NCI-H187 treated with DMSO at 0.1 percent for 48 hours (cell line): ENCODE data around the gene MRPL36.

Experiments
- DNase-seq: peaks from one replicate; lab custom pipeline; 2025; lab: John Stamatoyannopoulos, UW

Gene MRPL36

GRCh38 chr5:1764606-1764960 lies 35.1 kb downstream of the MRPL36 start:
- no peak for DNase-seq

GRCh38 chr5:1763960-1764605 lies 35.6 kb downstream of the MRPL36 start:
- no peak for DNase-seq

- DNase-seq = no peak
These were observed 36.1 kb downstream of the MRPL36 start for GRCh38 chr5:1763548-1763911.

- no peak for DNase-seq
These were observed 36.6 kb downstream of the MRPL36 start for GRCh38 chr5:1762883-1763547.

GRCh38 chr5:1762121-1762882 lies 37.3 kb downstream of the MRPL36 start:
- no peak for DNase-seq

- DNase-seq = no peak
These were observed 38.2 kb downstream of the MRPL36 start for GRCh38 chr5:1761453-1761755.

GRCh38 chr5:1760656-1761452 lies 38.8 kb downstream of the MRPL36 start:
- DNase-seq = no peak

- no peak for DNase-seq
These were observed 39.4 kb downstream of the MRPL36 start for GRCh38 chr5:1760231-1760630.

- no peak for DNase-seq
These were observed 40.2 kb downstream of the MRPL36 start for GRCh38 chr5:1759378-1759970.

GRCh38 chr5:1758574-1758973 lies 41.1 kb downstream of the MRPL36 start:
- DNase-seq = no peak

GRCh38 chr5:1757511-1757910 lies 42.1 kb downstream of the MRPL36 start:
- no peak for DNase-seq

GRCh38 chr5:1756481-1756880 lies 43.2 kb downstream of the MRPL36 start:
- DNase-seq = no peak

- DNase-seq = no peak
These were observed 44.2 kb downstream of the MRPL36 start for GRCh38 chr5:1755321-1755949.

GRCh38 chr5:1754531-1755220 lies 45.0 kb downstream of the MRPL36 start:
- no peak for DNase-seq

- DNase-seq = no peak
These were observed 46.1 kb downstream of the MRPL36 start for GRCh38 chr5:1753490-1753889.

GRCh38 chr5:1752881-1753280 lies 46.8 kb downstream of the MRPL36 start:
- no peak for DNase-seq

GRCh38 chr5:1751864-1752822 lies 47.5 kb downstream of the MRPL36 start:
- no peak for DNase-seq

GRCh38 chr5:1751026-1751863 lies 48.4 kb downstream of the MRPL36 start:
- DNase-seq = no peak

- no peak for DNase-seq
These were observed 49.2 kb downstream of the MRPL36 start for GRCh38 chr5:1750469-1750868.
